ENCODE measurements around the gene RABL2A. TPM values are rescaled to one million over a fixed set of nuclear protein-coding genes. Genes with fewer than 3 reads are reported as not detected.
"Not testable (repeated sequence)": the region's sequence is repeated elsewhere in the genome, so short reads cannot be mapped to it uniquely, and the experiment has no call there.

RABL2A gene
- total RNA-seq, 4 donors from 2014 or later: 6.7 to 26.5 (median 14.3) TPM

- H3K27me3 ChIP-seq, H3K9me3 ChIP-seq, H3K4me1 ChIP-seq, H3K36me3 ChIP-seq, DNase-seq, H3K27ac ChIP-seq, H3K4me3 ChIP-seq: not testable (repeated sequence)
Observed at GRCh38 chr2:113598180-113598579, 28.9 kb upstream of the RABL2A start.

- H3K9me3 ChIP-seq, H3K4me3 ChIP-seq, H3K27ac ChIP-seq, DNase-seq, H3K4me1 ChIP-seq, H3K27me3 ChIP-seq, H3K36me3 ChIP-seq: not testable (repeated sequence)
Observed at GRCh38 chr2:113598738-113599137, 28.3 kb upstream of the RABL2A start.

- not testable (repeated sequence) for H3K36me3 ChIP-seq, DNase-seq, H3K27ac ChIP-seq, H3K4me1 ChIP-seq, H3K9me3 ChIP-seq, H3K4me3 ChIP-seq, H3K27me3 ChIP-seq
Observed at GRCh38 chr2:113599208-113599607, 27.9 kb upstream of the RABL2A start.

DNA sequence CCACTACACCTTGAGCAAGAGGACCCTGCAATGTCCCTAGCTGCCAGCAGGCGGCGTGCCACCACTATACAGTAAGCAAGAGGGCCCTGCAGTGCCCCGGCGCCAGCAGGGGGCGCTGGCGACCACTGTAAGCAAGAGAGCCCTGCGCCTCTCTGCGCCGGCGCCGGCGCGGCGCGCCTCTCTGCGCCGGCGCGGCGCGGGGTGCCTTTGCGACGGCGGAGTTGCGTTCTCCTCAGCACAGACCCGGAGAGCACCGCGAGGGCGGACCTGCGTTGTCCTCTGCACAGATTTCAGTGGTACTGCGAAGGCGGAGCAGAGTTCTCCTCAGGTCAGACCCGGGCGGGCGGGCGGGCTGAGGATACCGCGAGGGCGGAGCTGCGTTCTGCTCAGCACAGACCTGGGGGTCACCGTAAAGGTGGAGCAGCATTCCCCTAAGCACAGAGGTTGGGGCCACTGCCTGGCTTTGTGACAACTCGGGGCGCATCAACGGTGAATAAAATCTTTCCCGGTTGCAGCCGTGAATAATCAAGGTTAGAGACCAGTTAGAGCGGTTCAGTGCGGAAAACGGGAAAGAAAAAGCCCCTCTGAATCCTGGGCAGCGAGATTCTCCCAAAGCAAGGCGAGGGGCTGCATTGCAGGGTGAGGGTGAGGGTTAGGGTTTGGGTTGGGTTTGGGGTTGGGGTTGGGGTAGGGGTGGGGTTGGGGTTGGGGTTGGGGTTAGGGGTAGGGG lies 24.9 kb upstream of the RABL2A start:
- Histone ChIP-seq H3K27ac (peak overlapping the region in 1 of 4 donors; percentile 42), H3K4me3 (peak overlapping the region in 1 of 4 donors; percentile 22)
- peak; percentile 62 to 84 (median 75) for DNase-seq
- H3K4me1 ChIP-seq, H3K36me3 ChIP-seq, H3K9me3 ChIP-seq, H3K27me3 ChIP-seq: not testable (repeated sequence)
- peak in 5 of 6 experiments; percentile 47 to 75 (median 69) for TF ChIP-seq CTCF (IDR thresholded peaks at IDR 0.05)

- no peak for DNase-seq
- no peaks in the 10 kb centered on the region for H3K9me3 ChIP-seq
- H3K27me3 ChIP-seq: no peaks in the 10 kb centered on the region
- H3K4me1 ChIP-seq: peaks cover 0 to 6% (median 0%) of the 10 kb centered on the region in 4 donors
- H3K36me3 ChIP-seq: no peaks in the 10 kb centered on the region
- H3K27ac ChIP-seq: peak overlapping the region; percentile 80 to 94 (median 86)
- TF ChIP-seq CTCF (IDR thresholded peaks at IDR 0.05) (no peak), POLR2A (IDR thresholded peaks at IDR 0.05) (no peak)
- peak overlapping the region; percentile 42 to 60 (median 59) for H3K4me3 ChIP-seq
Observed at GRCh38 chr2:113602869-113603466, 24.1 kb upstream of the RABL2A start.

DNA sequence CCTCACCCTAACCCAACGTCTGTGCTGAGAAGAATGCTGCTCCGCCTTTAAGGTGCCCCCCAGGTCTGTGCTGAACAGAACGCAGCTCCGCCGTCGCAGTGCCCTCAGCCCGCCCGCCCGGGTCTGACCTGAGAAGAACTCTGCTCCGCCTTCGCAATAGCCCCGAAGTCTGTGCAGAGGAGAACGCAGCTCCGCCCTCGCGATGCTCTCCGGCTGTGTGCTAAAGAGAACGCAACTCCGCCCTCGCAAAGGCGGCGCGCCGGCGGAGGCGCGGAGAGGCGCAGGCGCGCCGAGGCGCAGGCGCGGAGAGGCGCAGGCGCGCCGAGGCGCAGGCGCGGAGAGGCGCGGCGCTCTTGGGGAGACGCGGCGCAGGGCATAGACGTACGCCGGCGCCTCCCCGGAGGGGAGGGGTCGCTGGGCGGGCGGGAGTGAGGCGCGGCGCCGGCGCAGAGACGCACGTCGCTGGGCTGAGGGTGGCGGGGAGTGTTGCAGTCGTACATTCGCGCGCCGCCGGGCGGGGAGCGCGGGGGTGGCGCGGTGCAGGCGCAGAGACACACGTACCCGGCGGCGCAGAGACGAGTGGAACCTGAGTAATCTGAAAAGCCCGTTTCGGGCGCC lies 23.5 kb upstream of the RABL2A start:
- H3K36me3 ChIP-seq, H3K9me3 ChIP-seq, H3K27me3 ChIP-seq, H3K4me1 ChIP-seq: not testable (repeated sequence)
- Histone ChIP-seq H3K27ac (peak overlapping the region; percentile 81 to 94 (median 92)), H3K4me3 (peak overlapping the region; percentile 42 to 64 (median 59))
- TF ChIP-seq POLR2A (IDR thresholded peaks at IDR 0.05): peak; percentile 47 to 64
- peak; percentile 73 to 94 (median 86) for DNase-seq

GRCh38 chr2:113604085-113604477 lies 23.0 kb upstream of the RABL2A start:
- not testable (repeated sequence) for H3K27me3 ChIP-seq, H3K36me3 ChIP-seq, H3K4me1 ChIP-seq, H3K9me3 ChIP-seq
- peak overlapping the region; percentile 81 to 93 (median 90) for H3K27ac ChIP-seq
- H3K4me3 ChIP-seq: peak overlapping the region; percentile 42 to 64 (median 59)
- TF ChIP-seq CTCF (IDR thresholded peaks at IDR 0.05) (peak; percentile 100), POLR2A (IDR thresholded peaks at IDR 0.05) (peak in 1 of 2 donors; percentile 3)
- peak; percentile 88 to 96 (median 93) for DNase-seq

- DNase-seq, H3K36me3 ChIP-seq, H3K4me1 ChIP-seq, H3K9me3 ChIP-seq, H3K27me3 ChIP-seq: not testable (repeated sequence)
- Histone ChIP-seq H3K27ac (peak overlapping the region in 3 of 4 donors; percentile 90 to 93 (median 91)), H3K4me3 (peak overlapping the region in 1 of 4 donors; percentile 60)
Observed at GRCh38 chr2:113604661-113605060, 22.4 kb upstream of the RABL2A start.

DNA sequence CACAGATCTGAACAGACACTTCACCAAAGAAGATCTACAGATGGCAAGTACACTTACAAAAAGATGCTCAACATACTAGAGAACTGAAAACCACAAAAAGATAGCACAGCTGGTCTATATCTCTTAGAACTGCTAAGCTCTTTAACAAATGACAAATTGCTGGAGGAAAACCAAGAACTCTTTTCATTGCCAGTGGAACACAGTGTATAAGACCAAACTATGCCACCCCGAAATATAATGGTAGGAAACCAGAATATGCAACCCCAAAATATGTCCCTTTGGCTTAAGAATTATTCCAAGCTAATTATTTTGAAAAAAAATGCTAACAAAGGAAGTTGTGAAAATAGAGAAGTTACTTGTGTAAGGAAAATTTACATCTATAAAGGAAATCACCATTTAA lies 21.0 kb upstream of the RABL2A start:
- H3K4me3 ChIP-seq, H3K27ac ChIP-seq, H3K9me3 ChIP-seq, DNase-seq, H3K4me1 ChIP-seq, H3K36me3 ChIP-seq, H3K27me3 ChIP-seq: not testable (repeated sequence)

DNA sequence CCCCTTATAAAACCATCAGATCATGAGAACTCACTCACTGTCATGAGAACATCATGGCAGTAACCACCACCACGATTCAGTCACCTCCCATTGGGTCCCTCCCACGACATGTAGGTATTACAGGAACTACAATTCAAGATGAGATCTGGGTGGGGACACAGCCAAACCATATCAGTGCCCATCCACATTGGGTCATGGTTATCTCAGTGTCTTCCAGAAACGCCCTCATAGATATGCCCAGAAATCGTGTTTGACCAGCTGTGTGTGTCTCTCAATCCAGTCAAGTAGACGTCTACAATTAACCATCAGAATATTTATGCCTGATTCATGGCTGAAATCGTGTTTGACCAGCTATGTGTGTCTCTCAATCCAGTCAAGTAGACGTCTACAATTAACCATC lies 17.2 kb upstream of the RABL2A start:
- H3K27me3 ChIP-seq, H3K27ac ChIP-seq, H3K4me3 ChIP-seq, H3K4me1 ChIP-seq, DNase-seq, H3K36me3 ChIP-seq, H3K9me3 ChIP-seq: not testable (repeated sequence)

GRCh38 chr2:113621002-113621401 lies 6.1 kb upstream of the RABL2A start:
- H3K4me1 ChIP-seq, H3K27ac ChIP-seq, H3K36me3 ChIP-seq, H3K4me3 ChIP-seq, H3K27me3 ChIP-seq, DNase-seq, H3K9me3 ChIP-seq: not testable (repeated sequence)
